ENCODE data around the gene CMTM6. TPM values are rescaled to one million over a fixed set of nuclear protein-coding genes. Genes with fewer than 3 reads are reported as not detected.

The CMTM6 gene
- total RNA-seq, 1 donor from 2014 or later = 53.6 TPM

DNA sequence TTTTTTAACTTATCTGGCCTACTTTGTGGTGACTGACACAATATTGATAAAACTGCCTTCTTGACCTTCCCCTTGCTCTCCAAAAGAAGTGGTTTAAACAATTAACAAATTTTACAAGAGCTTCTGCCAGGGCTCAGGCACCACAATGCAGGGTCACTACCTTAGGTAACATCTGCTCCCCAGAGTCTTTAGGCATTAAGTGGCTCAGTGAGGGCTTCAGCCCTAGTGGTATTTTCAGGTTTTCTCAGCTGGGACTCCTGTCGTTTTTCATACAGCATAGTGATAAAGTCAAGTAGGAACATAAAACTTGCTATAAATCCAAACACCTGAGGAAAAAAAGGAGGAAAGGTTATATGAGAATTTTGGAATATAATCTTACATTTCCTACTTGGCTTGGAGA, 18.9 kb downstream of the CMTM6 start:
- H4K20me1 ChIP-seq (ENCODE audit: insufficient read depth, low read length) = peaks cover 7% of the 10 kb centered on the region
- no peaks in the 10 kb centered on the region for H3K79me2 ChIP-seq (ENCODE audit: insufficient read depth, low read length)
- H3K9me3 ChIP-seq (ENCODE audit: insufficient read depth, low read depth, low read length) = no peaks in the 10 kb centered on the region
- H3K27ac Mint-ChIP-seq (ENCODE audit: unreplicated experiment) = no peak overlapping the region
- DNase-seq (ENCODE audit: low read depth) (no peak), FAIRE-seq (no peak)
- H3K4me2 ChIP-seq (ENCODE audit: low read length) = no peak overlapping the region
- H3K4me3 ChIP-seq (ENCODE audit: insufficient read depth, low read depth, low read length) = no peak overlapping the region
- H3K27ac ChIP-seq (ENCODE audit: low read depth, low read length) = no peak overlapping the region
- no peaks in the 10 kb centered on the region for H3K4me1 Mint-ChIP-seq (ENCODE audit: low read depth, unreplicated experiment)
- no peaks in the 10 kb centered on the region for H3K9me3 Mint-ChIP-seq (ENCODE audit: unreplicated experiment)
- no peaks in the 10 kb centered on the region for H3K4me1 ChIP-seq (ENCODE audit: insufficient read depth, low read length)
- no peaks in the 10 kb centered on the region for H3K27me3 Mint-ChIP-seq (ENCODE audit: low read depth, unreplicated experiment)
- H2AFZ ChIP-seq (ENCODE audit: low read depth, low read length) = no peak overlapping the region
- peaks cover 17% of the 10 kb centered on the region for H3K36me3 ChIP-seq (ENCODE audit: insufficient read depth, low read length)
- no peak overlapping the region for H3K4me3 Mint-ChIP-seq (ENCODE audit: unreplicated experiment)
- H3K9ac ChIP-seq (ENCODE audit: low read length) = no peak overlapping the region
- no peak for TF ChIP-seq EZH2 (IDR thresholded peaks at IDR 0.05; ENCODE audit: insufficient read depth, low read length)
- no peak for TF ChIP-seq CTCF (IDR thresholded peaks at IDR 0.05; ENCODE audit: insufficient read depth, low read depth, low read length)
- H3K36me3 Mint-ChIP-seq (ENCODE audit: low read depth, unreplicated experiment) = peaks cover 5% of the 10 kb centered on the region
- H3K27me3 ChIP-seq (ENCODE audit: insufficient read depth, low read length) = no peaks in the 10 kb centered on the region

DNA sequence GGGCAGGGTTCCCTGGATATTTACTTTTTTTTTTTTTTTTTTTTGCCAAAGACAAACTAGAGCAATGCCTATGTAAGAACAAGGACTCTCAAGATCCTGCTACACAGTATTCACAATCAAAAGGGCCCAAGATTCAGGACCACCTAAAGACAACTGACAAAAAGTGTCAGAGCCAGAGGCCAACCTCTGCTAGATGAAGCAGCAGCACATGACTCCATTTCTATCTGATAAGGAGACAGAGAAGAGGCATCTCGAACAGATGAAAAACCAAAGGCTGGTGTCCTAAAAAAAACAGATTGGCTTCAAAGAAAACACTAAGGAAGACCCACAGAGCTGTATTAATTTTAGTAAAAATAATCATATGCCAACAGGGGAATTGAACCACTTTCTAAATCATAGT, 20.0 kb downstream of the CMTM6 start:
- H3K27ac Mint-ChIP-seq (ENCODE audit: unreplicated experiment) = no peak overlapping the region
- H3K9me3 Mint-ChIP-seq (ENCODE audit: unreplicated experiment) = no peaks in the 10 kb centered on the region

GRCh38 chr3:32481791-32482631, 20.6 kb downstream of the CMTM6 start:
- no peaks in the 10 kb centered on the region for H3K27me3 Mint-ChIP-seq (ENCODE audit: low read depth, unreplicated experiment)
- no peaks in the 10 kb centered on the region for H4K20me1 ChIP-seq (ENCODE audit: insufficient read depth, low read length)

More for the DNA sequence above, 20.0 kb downstream of the CMTM6 start:
- H3K4me3 Mint-ChIP-seq (ENCODE audit: unreplicated experiment) = no peak overlapping the region
- DNase-seq (ENCODE audit: low read depth) = no peak
- no peaks in the 10 kb centered on the region for H3K9me3 ChIP-seq (ENCODE audit: insufficient read depth, low read depth, low read length)
- peaks cover 17% of the 10 kb centered on the region for H3K36me3 ChIP-seq (ENCODE audit: insufficient read depth, low read length)
- H2AFZ ChIP-seq (ENCODE audit: low read depth, low read length) = no peak overlapping the region
- H3K4me2 ChIP-seq (ENCODE audit: low read length) = no peak overlapping the region
- no peak overlapping the region for H3K9ac ChIP-seq (ENCODE audit: low read length)
- no peaks in the 10 kb centered on the region for H4K20me1 ChIP-seq (ENCODE audit: insufficient read depth, low read length)
- H3K27ac ChIP-seq (ENCODE audit: low read depth, low read length) = no peak overlapping the region
- no peak for FAIRE-seq
- no peaks in the 10 kb centered on the region for H3K4me1 ChIP-seq (ENCODE audit: insufficient read depth, low read length)
- no peaks in the 10 kb centered on the region for H3K27me3 ChIP-seq (ENCODE audit: insufficient read depth, low read length)
- no peak overlapping the region for H3K4me3 ChIP-seq (ENCODE audit: insufficient read depth, low read depth, low read length)
- H3K79me2 ChIP-seq (ENCODE audit: insufficient read depth, low read length) = no peaks in the 10 kb centered on the region
- no peaks in the 10 kb centered on the region for H3K4me1 Mint-ChIP-seq (ENCODE audit: low read depth, unreplicated experiment)
- TF ChIP-seq EZH2 (IDR thresholded peaks at IDR 0.05; ENCODE audit: insufficient read depth, low read length) = no peak
- H3K27me3 Mint-ChIP-seq (ENCODE audit: low read depth, unreplicated experiment) = no peaks in the 10 kb centered on the region
- H3K36me3 Mint-ChIP-seq (ENCODE audit: low read depth, unreplicated experiment) = peaks cover 12% of the 10 kb centered on the region

More at GRCh38 chr3:32481791-32482631, 20.6 kb downstream of the CMTM6 start:
- Mint-ChIP-seq H3K4me3 (ENCODE audit: unreplicated experiment) (no peak overlapping the region), H3K36me3 (ENCODE audit: low read depth, unreplicated experiment) (peaks cover 14% of the 10 kb centered on the region), H3K9me3 (ENCODE audit: unreplicated experiment) (no peaks in the 10 kb centered on the region), H3K4me1 (ENCODE audit: low read depth, unreplicated experiment) (no peaks in the 10 kb centered on the region), H3K27ac (ENCODE audit: unreplicated experiment) (no peak overlapping the region)
- Histone ChIP-seq H3K9ac (ENCODE audit: low read length) (no peak overlapping the region), H3K27ac (ENCODE audit: low read depth, low read length) (no peak overlapping the region), H3K4me2 (ENCODE audit: low read length) (no peak overlapping the region), H3K4me1 (ENCODE audit: insufficient read depth, low read length) (no peaks in the 10 kb centered on the region), H3K4me3 (ENCODE audit: insufficient read depth, low read depth, low read length) (no peak overlapping the region), H3K27me3 (ENCODE audit: insufficient read depth, low read length) (no peaks in the 10 kb centered on the region), H3K9me3 (ENCODE audit: insufficient read depth, low read depth, low read length) (no peaks in the 10 kb centered on the region), H2AFZ (ENCODE audit: low read depth, low read length) (no peak overlapping the region), H3K79me2 (ENCODE audit: insufficient read depth, low read length) (no peaks in the 10 kb centered on the region), H3K36me3 (ENCODE audit: insufficient read depth, low read length) (peaks cover 17% of the 10 kb centered on the region)
- no peak for DNase-seq (ENCODE audit: low read depth)
- FAIRE-seq = no peak
- TF ChIP-seq EZH2 (IDR thresholded peaks at IDR 0.05; ENCODE audit: insufficient read depth, low read length) (no peak), CTCF (IDR thresholded peaks at IDR 0.05; ENCODE audit: insufficient read depth, low read depth, low read length) (no peak)

Measured in astrocyte (in vitro differentiated cells and primary cell).